ENCODE results near the gene STAG1.
"Not testable (repeated sequence)": the region's sequence is repeated elsewhere in the genome, so short reads cannot be mapped to it uniquely, and the experiment has no call there.

The STAG1 gene

GRCh38 chr3:136643380-136643779 lies 108.8 kb downstream of the STAG1 start:
- DNase-seq: not testable (repeated sequence)

- no peak for DNase-seq
Measured at GRCh38 chr3:136642711-136643110, 109.5 kb downstream of the STAG1 start.

GRCh38 chr3:136639069-136639468 lies 113.1 kb downstream of the STAG1 start:
- no peak for DNase-seq

DNA sequence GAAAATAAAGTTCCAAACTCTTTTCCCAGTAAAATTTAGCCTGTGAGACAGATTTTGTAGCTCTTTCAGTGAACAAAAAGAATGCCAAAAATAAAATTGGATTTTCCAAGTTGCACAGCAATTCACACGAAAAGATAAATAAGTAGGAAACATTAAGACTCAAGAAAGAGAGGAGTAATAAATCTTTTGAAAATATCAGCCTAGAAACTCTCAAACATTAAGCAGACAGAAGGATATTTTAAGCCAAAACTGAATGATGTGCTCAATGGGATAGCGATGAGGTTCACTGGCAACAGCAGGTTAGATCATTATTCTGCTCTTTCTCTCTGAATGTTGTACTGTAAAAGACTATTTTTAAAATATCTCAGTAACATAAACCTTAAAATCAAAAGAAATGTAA lies 115.0 kb downstream of the STAG1 start:
- no peak for DNase-seq

DNA sequence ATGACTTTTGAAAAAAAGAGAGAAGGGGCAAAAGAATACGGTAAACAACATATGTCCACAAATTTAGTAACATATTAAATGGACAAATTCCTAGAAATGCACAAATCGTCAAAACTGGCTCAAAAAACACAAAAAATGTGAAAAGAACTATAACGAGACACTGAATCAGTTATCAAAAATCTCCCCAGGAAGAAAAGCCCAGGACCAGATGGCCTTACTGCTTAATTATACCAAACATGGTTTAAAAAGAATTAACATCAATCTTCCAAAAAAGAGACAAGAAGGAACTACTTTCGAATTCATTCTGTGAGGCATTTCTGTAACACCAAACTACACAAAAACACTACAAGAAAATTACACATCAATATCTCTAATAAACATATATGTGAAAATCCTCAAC lies 117.4 kb downstream of the STAG1 start:
- DNase-seq: no peak

GRCh38 chr3:136632625-136633081 lies 119.5 kb downstream of the STAG1 start:
- no peak for DNase-seq

DNA sequence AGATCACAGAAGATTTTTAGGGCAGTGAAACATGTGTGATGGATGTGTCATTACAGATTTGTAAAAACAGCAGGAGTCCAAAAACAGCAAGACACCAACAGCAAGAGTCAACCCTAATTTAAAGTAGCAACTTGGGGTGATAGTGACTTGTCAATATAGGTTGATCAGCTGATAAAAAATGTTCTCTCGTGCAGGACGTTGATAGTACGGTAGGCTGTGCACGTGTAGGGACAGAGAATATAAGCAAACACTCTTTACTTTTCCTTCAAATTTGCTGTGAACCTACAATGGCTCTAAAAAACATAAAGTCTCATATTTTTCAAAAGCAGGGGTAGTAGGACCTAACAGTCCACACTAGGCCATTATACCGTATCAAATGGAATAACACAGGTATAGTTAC lies 120.8 kb downstream of the STAG1 start:
- DNase-seq: no peak

DNA sequence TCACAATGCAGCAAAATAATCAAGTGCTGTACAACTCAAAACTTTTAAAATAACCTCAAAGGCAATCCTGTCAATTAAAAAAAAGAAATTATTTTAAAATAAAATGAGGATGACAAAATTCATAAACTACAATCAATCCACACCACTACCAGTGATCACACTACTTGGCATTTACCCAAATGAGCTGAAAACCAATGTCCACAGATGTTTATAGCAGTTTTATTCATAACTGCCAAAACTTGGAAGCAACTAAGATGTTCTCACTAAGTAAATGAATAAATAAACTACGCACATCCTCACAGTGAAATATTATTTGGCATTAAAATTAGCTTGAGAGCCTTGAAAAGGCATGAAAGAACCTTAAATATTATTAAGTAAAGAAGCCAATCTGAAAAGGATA lies 121.3 kb downstream of the STAG1 start:
- DNase-seq: no peak

GRCh38 chr3:136626493-136626892 lies 125.7 kb downstream of the STAG1 start:
- peak in 2 of 4 experiments; percentile 9 to 18 for DNase-seq

- DNase-seq: peak in 2 of 4 experiments; percentile 12 to 16
Measured at GRCh38 chr3:136624894-136625815, 127.0 kb downstream of the STAG1 start.

DNA sequence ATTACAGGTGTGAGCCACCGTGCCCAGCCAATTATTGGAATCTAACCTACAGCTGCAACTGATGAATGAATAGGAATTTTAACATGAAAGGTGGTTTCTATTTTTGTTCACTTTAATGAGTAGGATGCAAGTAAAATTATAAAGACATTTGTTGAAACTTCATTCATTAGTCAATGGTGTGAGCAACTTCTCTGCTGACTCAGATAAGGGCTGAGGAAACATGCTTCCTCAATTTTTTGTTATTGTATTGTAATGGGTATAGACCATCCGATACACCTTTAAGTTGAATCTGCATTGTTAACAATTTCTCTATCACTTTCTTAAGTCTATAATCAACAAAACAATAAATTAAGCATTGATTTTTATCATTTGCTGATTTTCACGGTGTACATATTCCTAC lies 127.8 kb downstream of the STAG1 start:
- peak; percentile 10 to 63 (median 43) for DNase-seq

- DNase-seq: no peak
Measured at GRCh38 chr3:136621628-136622027, 130.6 kb downstream of the STAG1 start.

GRCh38 chr3:136620436-136620835 lies 131.7 kb downstream of the STAG1 start:
- peak in 2 of 4 experiments; percentile 45 to 48 for DNase-seq

GRCh38 chr3:136617969-136618525 lies 134.1 kb downstream of the STAG1 start:
- not testable (repeated sequence) for DNase-seq

DNA sequence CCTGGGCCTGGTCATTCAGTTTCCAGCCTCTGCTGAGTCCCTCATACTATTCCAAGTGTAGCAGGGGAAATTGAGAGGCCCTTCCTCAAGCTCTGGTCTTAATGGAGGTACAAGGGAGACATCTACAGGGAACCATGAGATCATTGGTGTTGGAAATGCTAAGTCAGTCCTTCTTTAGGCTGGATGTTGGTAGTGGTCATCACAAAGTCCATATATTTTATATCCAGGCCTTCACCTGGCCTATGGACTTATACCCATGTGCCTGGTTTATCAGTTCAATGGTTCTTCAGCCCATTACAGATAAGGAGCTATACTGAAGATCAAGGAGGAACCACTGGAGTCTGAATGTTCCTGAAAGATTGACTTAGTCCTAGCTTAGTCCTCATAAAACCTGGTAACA lies 135.0 kb downstream of the STAG1 start:
- peak in 3 of 4 experiments; percentile 12 to 16 (median 13) for DNase-seq

DNA sequence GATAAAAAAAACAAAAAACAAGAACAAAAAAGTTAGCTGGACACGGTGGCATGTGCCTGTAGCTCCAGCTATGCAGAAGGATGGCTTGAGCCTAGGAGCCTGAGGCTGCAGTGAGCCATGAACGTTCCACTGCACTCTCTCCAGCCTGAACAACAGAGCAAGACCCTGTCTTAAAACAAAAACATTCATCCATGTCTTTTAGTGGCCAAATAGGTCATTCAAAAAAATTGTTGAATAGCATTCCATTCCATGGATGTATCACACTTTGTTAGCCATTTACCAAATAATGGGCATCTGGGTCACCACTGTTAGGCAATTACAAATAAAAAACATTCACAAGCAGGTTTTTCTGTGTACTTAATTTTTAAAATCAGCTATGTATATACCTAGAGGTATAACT lies 139.7 kb downstream of the STAG1 start:
- DNase-seq: no peak

- no peak for DNase-seq
Measured at GRCh38 chr3:136606990-136607389, 145.2 kb downstream of the STAG1 start.

DNA sequence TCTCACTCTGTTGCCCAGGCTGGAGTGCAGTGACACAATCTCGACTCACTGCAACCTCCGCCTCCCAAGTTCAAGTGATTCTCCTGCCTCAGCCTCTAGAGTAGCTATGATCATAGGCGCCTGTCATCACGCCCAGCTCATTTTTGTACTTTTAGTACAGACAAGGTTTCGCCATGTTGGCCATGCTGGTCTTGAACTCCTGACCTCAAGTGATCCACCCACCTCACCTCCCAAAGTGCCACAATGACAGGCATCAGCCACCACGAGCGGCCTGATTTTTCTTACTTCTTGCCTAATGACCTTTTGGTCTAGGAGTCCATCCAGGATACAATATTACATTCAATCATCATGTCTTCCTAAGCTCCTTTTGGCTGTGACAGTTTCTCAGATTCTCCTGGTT lies 146.0 kb downstream of the STAG1 start:
- peak in 1 of 4 experiments; percentile 2 for DNase-seq

GRCh38 chr3:136604961-136605360 lies 147.2 kb downstream of the STAG1 start:
- DNase-seq: no peak

- DNase-seq: no peak
Measured at GRCh38 chr3:136602818-136603217, 149.4 kb downstream of the STAG1 start.

GRCh38 chr3:136595913-136596697 lies 156.1 kb downstream of the STAG1 start:
- DNase-seq: peak; percentile 26 to 77 (median 51)

DNA sequence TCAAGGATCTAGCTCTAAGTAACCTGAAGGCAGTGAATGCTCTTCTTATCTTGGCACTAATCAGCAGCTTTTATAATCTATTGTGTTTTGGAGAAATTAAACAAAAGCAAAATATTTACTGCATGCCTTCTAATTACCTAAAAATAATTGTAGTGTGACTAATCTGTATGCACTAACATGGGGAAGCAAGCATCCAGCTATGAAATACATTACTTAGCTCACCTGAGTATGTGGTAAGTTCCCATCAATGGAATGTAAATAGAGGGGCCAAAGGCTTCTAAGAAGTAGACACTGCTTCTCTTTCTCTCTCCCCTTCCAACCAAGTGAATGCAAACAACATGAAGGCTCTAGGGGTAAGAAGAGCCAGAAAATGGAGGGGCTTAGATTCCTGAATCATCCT lies 165.6 kb downstream of the STAG1 start:
- DNase-seq: no peak

GRCh38 chr3:136584728-136585127 lies 167.4 kb downstream of the STAG1 start:
- DNase-seq: no peak

Data from suppressor macrophage (primary cell).